ENCODE results near the gene KRT9.
"Not testable (repeated sequence)": the region's sequence is repeated elsewhere in the genome, so short reads cannot be mapped to it uniquely, and the experiment has no call there.

KRT9 gene

GRCh38 chr17:41571561-41572434 is at the start of gene KRT9:
KRT9 (minus strand) TSS chr17:41572059; CDS start chr17:41571992, 67 bp downstream.
- no peak for DNase-seq

GRCh38 chr17:41621435-41621817 is 49.6 kb upstream of the KRT9 start:
- DNase-seq, result not testable (repeated sequence)

GRCh38 chr17:41620583-41621434 is 49.0 kb upstream of the KRT9 start:
- no peak for DNase-seq

GRCh38 chr17:41619927-41620582 is 48.2 kb upstream of the KRT9 start:
- DNase-seq, result not testable (repeated sequence)

- no peak for DNase-seq
Measured at GRCh38 chr17:41619036-41619926, 47.4 kb upstream of the KRT9 start.

- DNase-seq, result no peak
Measured at GRCh38 chr17:41618341-41619035, 46.6 kb upstream of the KRT9 start.

- DNase-seq, result no peak
Measured at GRCh38 chr17:41617698-41618097, 45.8 kb upstream of the KRT9 start.

- DNase-seq, result no peak
Measured at GRCh38 chr17:41617136-41617535, 45.3 kb upstream of the KRT9 start.

GRCh38 chr17:41616486-41616885 is 44.6 kb upstream of the KRT9 start:
- DNase-seq, result not testable (repeated sequence)

GRCh38 chr17:41615454-41615853 is 43.6 kb upstream of the KRT9 start:
- DNase-seq, result no peak

- peak in 2 of 56 donors; percentile 7 to 17 for DNase-seq
Measured at GRCh38 chr17:41614767-41615166, 42.9 kb upstream of the KRT9 start.

GRCh38 chr17:41614098-41614497 is 42.2 kb upstream of the KRT9 start:
- DNase-seq, result no peak

- DNase-seq, result no peak
Measured at GRCh38 chr17:41613277-41614082, 41.6 kb upstream of the KRT9 start.

- not testable (repeated sequence) for DNase-seq
Measured at GRCh38 chr17:41612376-41613160, 40.7 kb upstream of the KRT9 start, which contains the start of gene KRT16. KRT16 (minus strand) TSS chr17:41612767; CDS start chr17:41612688, 79 bp downstream.

GRCh38 chr17:41610965-41611640 is 39.2 kb upstream of the KRT9 start:
- DNase-seq, result no peak

- DNase-seq, result peak in 1 of 56 donors; percentile 5
Measured at GRCh38 chr17:41610061-41610517, 38.2 kb upstream of the KRT9 start.

GRCh38 chr17:41606930-41607329 is 35.1 kb upstream of the KRT9 start:
- DNase-seq, result not testable (repeated sequence)
